ENCODE measurements around the gene CERK.

- no peak for TF ChIP-seq CTCF (conservative IDR thresholded peaks at IDR 0.05)
- no peak for TF ChIP-seq EZH2 (IDR thresholded peaks at IDR 0.05; ENCODE audit: low read depth)
Observed at GRCh38 chr22:46756097-46756496, 18.0 kb upstream of the CERK start.

Data from PC-9 (cell line).